GM18508 (cell line): ENCODE data around the gene MTSS2.
"Not testable (repeated sequence)": the region's sequence is repeated elsewhere in the genome, so short reads cannot be mapped to it uniquely, and the experiment has no call there.

Experiments used
- ATAC-seq: cut with Tn5 transposase; IDR thresholded peaks from one replicate; pipeline ENCODE4 v1.9.1; 2021; ENCODE audit warnings: moderate number of reproducible peaks; ENCODE audit not compliant: insufficient read depth, unreplicated experiment

The MTSS2 gene

DNA sequence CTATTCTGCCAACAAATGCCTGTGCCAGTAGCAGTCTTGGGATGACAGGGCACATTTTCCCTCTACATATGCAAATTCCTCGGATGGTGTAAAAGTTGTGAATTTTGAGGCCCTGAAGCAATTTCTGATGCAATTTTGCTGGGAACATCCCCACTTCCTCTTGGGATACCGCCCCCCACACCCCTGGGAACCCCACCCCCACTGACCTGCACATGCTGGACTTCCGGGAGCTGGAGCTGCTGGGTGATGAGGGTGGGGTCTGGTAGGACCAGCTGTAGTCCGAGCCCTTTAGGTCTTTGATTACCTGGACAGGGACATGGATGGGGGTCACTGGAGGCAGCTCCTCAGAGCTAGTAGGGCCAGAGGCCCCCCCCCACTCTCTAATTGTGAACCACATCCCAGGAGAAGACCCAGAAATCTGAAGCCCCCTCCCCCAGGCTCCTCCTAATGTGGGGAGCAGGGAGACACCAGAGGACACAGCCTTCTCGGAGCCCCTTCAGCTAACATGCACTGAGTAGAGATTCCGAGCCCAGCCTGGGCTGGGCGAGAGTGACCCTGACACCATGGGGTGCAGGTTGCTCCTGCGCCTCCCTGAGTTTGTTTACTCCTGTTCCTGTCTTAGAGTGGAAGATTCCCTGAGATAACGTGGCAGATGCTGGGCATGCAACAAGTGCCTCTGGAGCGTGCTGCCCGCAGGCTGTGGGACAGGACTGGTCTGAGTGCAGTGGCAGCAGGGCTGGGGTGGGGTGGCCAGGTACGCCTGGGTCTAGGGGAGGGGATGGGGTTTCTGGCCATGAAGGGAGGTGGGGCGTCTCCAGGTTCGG, 9.0 kb downstream of the MTSS2 start:
- no peak for ATAC-seq

DNA sequence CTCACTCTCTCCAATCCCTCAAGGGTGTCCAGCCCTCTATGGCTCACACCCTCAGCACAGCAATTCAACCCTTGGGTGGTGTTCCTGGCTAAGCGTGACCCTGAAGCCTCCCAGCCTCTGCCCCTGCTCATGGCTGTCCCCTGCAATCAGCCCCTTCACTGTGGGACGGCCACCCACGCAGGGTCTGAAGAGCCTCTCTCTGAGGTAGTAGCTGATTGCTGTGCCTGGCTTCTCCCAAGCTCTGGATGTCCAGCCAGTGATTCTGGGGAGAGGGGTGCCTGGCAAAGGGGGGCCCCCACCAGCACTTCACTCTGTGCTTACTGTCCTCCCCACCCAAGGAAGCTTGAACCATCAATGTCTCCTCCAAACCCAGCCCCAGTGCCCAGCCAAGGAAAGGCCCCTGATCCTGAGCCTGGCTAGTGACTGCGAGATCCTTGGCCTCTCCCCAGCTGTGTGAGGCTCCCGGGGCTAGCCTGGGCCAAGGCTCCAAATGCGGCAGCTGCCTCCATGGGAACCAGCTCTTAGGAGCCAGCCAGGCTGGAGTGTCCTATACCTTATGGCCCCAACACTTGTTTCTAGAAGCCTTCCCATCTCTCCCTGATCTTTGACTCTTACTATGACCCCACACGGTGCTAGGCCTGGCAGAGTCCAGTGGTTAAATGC, 9.9 kb downstream of the MTSS2 start:
- no peak for ATAC-seq

DNA sequence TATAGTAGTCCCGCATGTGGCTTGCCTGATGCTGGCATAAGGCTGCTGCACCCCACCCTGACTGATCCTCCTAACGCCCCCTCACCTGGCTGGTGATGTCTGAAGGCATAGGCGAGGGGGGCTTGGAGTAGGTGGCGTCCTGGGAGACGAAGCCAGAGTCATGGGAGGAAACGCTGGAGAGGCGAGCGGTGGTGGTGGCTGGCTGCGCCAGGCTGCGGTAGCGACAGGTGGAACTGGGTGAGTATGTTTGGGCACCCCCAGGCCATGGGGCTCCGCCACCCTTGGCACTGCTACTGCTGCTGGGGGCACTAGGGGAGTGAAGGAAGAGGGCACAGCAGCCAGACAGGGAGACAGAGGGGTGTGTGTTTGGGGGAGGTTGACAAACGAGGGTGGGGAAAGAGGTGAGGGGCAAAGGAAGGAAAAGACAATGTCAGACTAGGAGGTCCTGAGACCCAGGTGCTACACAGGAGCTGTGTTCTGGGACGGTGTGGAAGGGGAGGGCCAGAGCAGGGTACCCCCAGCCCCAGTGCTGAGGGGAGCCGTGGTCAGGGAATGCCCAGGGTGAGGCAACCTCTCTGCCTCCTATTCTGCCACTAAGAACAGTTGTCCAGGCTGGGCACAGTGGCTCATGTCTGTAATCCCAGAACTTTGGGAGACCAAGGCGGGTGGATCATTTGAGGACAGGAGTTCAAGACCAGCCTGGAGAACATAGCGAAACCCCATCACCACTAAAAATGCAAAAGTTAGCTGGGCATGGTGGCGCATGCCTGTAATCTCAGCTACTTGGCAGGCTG, 11.4 kb downstream of the MTSS2 start:
- ATAC-seq, result no peak

DNA sequence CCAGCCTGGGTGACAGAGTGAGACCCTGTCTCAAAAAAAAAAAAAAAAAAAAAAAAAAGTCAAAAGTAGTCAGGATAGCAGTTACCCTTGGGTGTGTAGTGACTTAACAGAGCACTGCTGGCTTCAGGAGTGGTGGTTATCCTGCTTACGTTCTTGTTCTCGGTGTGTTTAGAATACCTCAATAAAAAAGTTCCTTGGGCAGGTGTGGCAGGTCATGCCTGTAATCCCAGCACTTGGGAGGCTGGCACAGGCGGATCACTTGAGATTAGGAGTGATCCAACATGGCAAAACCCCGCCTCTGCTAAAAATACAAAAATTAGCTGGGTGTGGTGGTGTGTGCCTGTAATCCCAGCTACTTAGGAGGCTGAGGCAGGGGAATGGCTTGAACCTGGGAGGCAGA, 14.9 kb downstream of the MTSS2 start:
- ATAC-seq, result not testable (repeated sequence)

DNA sequence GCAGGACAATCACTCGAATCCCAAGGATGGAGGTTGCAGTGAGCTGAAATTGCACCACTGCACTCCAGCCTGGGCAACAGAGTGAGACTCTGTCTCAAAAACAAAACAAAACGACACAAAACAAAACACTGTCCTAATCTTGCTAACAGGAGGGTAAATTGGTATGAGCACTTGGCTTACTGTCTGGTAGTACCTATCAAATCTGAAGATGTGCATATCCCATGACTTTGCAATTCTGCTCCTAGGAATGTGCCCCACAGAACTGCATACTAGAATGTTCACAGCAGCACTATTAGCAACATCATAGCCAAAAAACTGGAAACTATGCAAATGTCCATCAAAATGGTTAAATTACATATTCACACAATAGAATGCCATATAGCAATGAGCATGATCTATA, 15.7 kb downstream of the MTSS2 start:
- ATAC-seq, result no peak

DNA sequence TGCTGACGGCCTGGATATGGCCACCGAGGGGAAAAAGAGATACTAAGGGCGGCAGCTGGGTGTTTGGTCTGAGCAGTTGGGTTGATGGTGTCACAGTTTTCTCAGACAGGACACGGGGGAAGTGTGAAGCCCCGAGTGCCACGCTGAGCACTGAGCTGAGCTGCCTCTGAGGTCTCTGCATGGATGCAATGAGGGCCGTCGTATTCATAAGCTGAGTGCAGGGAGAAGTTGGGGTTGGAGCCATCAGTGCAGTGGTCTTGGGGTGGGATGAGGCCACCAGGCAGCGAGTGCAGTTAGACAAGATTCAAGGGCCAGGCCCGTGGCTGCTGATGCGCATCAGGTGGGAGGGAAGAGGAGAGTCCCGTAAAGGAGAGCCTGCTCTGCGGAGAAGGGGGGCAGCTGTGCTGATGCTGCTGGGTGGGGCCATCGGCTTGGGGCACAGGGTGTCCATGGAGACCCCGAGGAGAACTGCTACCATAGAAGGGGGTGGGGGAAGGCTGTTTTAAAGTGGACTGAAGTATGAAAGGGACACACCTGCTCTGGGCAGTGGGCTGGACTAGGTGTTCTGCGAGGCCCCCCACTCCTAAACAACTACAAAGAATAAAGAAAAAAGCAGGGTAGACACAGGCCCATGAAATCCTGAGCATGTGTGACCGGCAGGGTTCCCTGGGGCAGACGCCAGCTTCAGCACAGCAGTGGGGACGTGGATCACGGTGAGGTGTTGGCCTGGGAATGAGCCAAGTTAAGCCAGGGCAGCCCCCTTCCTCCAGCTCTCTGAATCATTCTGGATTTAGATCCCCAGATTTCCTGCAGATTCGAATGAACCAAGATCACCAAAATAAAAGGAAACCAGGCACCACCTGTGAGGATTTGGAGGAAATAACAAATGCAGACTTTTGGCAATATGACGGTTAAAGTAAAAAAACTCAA, 19.8 kb downstream of the MTSS2 start:
- ATAC-seq, result no peak

DNA sequence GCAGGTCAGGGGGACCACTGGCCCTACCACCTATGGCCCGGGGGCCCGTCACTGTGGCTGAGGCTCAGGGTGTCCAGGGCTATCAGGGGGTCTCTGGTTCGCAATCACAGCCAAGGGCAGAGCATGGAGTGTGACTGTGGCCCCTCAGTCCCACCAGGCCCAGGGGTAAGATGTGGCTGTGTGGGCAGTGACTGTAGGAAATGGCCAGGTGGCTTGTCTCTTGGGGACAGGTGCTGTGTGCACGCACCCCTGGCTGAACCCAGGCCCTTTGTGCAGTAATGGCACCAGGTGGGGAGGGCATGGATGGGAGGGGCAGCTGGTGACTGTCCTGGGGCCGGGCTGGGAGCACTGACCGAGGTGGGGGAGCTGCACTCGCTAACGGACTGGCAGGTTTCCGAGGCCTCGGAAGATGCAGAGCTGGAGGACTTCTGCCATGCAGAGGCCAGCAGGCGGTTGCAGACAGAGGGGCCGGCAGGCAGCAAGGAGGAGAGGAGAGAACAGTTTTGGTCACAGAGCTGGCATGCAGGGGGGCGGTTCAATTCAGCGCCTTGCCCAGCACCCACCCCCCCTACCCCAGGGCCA, 20.6 kb downstream of the MTSS2 start:
- no peak for ATAC-seq

DNA sequence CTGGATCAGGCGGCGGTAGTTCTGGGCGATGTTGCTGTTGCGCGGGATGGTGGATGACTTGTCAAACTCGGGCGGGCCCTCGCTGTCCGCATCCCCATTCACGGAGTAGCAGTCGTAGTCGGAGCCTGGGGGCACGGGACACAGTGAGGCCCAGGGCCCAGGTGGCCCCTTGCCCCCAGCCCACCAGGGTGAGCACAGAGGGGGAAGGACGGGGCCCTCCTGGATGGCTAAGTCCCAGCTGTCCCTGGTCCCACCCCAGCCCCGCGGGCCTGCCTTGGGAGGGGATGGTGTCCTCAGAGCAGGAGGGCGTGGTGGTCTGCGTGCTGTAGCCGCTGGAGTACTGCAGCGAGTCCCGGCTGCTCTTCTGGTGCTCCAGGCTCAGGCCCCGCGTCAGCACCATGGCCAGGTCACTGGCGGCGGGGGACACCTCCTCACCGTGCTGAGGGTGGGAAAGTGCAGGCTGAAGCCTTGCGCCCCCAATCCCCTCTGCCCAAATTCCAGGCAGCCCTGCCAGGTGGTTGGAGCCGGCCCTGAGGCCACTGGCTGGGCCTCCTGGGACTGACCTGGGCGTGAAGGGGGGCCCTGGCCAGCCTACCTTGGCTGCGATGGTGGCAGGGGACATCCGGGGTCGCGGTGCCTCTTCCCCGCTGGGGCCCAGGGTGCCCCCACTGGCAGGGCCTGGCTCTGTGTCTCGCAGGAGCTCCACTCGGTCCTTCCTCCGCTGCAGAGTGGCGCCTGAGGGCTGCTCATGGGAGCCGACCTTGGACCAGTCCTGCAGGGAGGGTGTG, 21.3 kb downstream of the MTSS2 start:
- ATAC-seq, result no peak

DNA sequence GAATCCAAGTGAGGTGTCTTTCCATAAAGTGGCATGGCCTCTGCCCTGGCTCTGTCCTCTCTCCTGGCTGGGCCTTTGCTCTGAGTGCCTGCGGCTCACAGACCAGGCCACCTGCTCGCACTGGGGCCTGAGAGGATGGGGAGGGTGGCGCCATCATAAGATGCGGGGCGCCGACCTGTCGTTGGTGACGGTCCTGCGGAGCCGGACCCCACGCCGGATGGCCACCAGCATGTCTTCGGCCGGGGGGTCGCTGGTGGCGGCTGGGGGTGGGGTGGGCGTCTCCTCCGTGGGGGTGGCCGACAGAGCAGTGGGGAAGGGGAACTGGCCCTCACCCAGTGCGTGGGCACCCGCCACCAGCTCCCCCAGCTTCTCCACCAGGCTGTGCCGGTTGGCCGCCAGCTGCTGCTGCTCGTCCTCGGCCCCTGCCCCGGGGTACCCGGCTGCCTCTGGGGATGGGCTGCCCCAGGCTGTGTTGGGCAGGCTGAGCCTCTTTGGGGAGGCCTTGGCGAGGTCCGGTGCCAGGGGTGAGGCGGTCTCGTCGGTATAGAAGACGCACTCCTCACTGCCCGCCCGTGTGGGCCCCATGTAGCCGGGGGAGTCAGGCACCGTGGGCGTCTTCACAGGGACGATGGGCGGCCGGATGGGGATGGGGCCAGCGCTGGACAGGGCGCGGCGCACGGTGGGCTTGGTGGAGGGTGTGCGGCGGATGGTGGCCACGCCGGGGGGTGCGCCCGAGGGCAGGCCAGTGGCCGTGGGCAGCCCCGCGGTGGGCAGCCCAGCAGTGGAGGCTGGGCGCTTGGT, 22.1 kb downstream of the MTSS2 start:
- no peak for ATAC-seq

DNA sequence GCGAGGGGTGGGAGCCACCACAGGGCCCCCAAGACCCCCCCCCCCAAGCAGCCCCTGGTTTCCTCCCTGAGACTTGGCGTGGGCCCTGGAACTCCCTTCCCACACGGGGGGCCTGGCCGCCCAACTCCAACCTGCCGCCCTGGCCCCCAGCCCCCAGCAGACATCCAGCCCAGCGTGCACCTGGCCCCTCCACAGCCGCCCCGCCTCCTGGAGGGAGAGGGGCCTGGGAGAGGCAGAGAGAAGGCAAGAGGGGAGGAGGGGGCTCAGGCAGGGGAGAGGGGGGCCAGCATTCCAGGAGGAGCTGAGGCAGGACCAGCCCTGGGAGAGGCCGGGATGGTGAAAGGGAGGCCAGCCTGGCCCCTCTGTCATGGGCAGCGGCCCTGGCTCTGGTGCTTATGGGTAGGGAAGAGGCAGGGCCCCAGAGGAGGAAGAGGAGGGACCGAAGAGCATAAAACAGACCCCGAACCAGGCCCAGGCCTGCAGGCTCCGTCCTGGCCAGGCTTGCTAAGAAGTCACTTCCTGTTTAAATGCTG, 22.8 kb downstream of the MTSS2 start:
- no peak for ATAC-seq

DNA sequence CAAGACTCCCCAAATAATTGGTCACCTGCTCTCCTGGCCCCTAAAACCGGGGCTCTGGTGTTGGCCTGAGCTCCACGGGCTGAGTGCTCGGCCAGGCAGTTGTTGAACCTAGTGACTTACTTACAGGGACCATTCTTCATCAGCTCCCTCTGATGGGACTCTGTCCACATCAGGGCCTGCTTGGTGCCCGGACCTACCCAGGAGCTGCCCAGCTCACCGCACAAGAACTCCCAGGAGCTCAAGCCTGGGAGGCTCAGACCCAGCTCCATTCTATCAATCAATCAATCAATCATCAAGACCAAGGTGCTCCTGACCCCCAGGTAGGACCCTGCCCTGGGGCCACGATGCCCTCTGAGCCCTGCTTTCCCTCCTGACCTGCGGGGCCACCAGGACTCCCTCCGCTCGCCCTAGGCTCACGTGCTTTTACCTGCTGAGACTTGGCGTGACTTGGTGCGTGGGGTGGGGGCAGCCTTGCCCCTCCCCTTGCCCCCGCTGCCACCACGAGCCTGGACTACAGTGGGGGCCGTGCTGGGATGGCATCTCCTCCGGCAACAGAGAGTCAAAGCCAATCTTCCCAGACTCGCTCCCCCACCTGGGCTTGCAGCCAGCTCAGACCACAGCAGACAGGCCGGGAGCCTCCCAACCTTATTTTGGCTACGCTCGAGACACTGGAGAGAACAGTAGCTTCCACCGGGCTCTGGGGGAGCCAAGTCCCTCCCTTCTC, 23.8 kb downstream of the MTSS2 start:
- no peak for ATAC-seq

DNA sequence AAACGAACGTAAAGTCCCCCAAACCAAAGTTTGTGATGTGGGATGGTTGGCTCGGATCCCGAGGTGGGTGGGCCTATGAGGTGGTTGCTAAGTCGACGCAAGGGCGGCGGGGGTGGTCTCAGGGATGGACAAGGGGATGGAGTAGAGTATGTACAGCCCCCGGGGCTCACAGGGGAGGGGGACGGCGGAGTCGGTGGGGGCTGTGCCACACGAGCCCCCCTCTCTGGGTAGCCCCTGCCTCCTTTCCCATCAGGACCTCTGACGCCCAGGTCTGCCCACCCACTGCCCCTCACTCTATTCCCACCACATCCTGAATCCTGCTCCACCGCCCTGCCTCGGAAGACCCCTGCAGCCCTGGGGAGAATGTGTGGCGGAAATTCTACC, 24.3 kb downstream of the MTSS2 start:
- no peak for ATAC-seq

DNA sequence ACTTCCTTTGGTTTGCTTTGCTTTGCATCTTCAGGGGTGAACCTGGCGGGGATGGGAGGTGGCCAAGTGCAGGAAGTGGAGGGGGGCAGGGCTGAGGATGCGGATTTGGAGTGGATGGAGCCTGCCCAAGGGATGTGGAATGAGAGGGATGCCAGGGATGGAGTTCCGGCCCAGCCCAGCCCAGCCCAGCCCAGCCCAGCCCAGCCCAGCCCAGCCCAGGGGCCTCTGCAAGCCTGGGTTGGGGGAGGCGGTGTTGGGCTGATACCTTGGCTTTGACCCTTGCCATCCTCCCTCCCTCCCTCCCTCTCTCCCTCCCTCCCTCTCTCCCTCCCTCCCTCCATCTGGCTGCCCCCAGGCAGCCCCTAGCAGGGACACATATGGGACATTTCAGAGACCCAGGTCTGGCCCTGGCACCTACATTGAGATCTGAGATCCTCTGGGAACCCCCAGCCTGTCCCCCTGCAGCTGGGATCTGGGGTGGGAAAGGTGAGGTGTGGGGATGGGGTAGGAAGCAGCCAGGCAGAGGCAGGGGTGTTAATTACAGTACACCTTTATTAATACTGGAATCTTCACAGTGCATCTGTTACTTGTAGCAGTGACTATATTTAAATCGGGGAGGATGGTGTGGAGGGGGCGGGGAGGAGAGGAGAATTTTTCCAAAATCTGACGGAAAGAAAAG, 25.0 kb downstream of the MTSS2 start:
- no peak for ATAC-seq

DNA sequence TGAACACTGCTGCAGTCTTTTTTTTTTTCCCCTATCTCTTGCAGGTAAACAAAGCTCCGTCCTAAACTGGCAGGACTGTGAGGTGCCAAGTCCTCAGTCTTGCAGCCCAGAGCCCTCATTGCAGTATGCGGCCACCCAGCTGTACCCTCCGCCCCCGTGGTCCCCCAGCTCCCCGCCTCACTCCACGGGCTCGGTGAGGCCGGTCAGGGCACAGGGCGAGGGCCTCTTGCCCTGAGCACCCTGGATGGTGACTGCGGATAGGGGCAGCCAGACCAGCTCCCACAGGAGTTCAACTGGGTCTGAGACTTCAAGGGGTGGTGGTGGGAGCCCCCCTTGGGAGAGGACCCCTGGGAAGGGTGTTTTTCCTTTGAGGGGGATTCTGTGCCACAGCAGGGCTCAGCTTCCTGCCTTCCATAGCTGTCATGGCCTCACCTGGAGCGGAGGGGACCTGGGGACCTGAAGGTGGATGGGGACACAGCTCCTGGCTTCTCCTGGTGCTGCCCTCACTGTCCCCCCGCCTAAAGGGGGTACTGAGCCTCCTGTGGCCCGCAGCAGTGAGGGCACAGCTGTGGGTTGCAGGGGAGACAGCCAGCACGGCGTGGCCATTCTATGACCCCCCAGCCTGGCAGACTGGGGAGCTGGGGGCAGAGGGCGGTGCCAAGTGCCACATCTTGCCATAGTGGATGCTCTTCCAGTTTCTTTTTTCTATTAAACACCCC, 25.7 kb downstream of the MTSS2 start:
- ATAC-seq, result no peak

DNA sequence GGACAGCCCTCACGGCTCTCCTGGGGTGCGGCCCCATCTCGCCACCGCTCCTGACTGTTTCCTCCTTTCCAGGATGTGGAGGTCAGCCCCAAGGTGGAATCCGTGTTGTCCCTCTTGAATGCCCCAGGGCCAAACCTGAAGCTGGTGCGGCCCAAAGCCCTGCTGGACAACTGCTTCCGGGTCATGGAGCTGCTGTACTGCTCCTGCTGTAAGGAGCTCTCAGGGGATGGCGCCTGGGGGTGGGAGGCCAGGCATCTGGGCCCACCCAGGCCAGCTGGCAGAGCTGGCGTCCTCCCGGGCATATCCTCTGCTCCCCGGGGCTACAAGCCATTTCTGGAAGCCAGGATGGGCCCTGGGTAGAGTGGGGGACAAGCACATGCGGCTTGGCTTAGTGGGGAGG, 26.3 kb downstream of the MTSS2 start:
- no peak for ATAC-seq

DNA sequence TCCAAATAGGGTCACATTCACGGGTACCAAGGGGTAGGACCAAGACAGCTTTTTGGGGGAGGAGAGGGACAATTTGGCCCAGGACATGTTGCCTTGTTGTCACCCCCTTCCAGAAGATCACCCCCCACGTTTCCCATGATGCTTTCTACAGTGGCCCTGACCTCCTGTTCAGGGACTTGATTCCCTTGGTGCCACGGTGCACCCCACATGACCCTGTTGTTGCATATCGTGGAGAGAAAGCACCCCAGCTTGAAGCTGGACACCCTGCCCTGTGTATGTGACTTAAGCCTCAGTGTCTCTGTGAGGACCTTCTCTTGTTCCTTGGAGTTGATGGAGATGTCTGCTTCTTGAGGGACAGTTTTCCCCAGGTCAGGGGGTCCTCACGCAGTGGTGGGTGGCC, 26.9 kb downstream of the MTSS2 start:
- no peak for ATAC-seq
